Effector memory CD4-positive, alpha-beta T cell (primary cell): Measurements from ENCODE around the gene DARS1.

Source experiments
- DNase-seq, 3 donors: peaks; one replicate each; pipeline ENCODE4 v3.0.0-alpha.2; 2020
- H3K27ac ChIP-seq: 2 replicates; pipeline ENCODE4 v1.7.0; 2013; ENCODE audit warnings: mild to moderate bottlenecking, low read length, moderate library complexity; ENCODE audit not compliant: insufficient read depth, poor library complexity, severe bottlenecking
- H3K27me3 ChIP-seq: replicated peaks from 2 replicates; pipeline ENCODE4 v1.7.0; 2013; ENCODE audit warnings: mild to moderate bottlenecking, low read length; ENCODE audit not compliant: insufficient read depth, control insufficient read depth, poor library complexity, severe bottlenecking
- H3K36me3 ChIP-seq: 2 replicates; pipeline ENCODE4 v1.7.0; 2013; ENCODE audit warnings: mild to moderate bottlenecking, low read length, moderate library complexity; ENCODE audit not compliant: control insufficient read depth, insufficient read depth
- H3K4me1 ChIP-seq: 2 replicates; pipeline ENCODE4 v1.7.0; 2013; ENCODE audit warnings: low read length, mild to moderate bottlenecking; ENCODE audit not compliant: control insufficient read depth, insufficient read depth, poor library complexity, severe bottlenecking
- H3K4me3 ChIP-seq: 2 replicates; pipeline ENCODE4 v1.7.0; 2013; ENCODE audit warnings: low read length, low read depth, mild to moderate bottlenecking; ENCODE audit not compliant: insufficient read depth, poor library complexity, severe bottlenecking
- H3K9me3 ChIP-seq: 2 replicates; pipeline ENCODE4 v1.7.0; 2013; ENCODE audit warnings: mild to moderate bottlenecking, low read length, moderate library complexity; ENCODE audit not compliant: control insufficient read depth

Gene DARS1

GRCh38 chr2:135936524-135936923 is 48.9 kb downstream of the DARS1 start:
- DNase-seq: no peak
- Histone ChIP-seq H3K36me3 (peaks cover 17% of the 10 kb centered on the region), H3K4me3 (no peak overlapping the region), H3K9me3 (no peaks in the 10 kb centered on the region), H3K4me1 (no peaks in the 10 kb centered on the region), H3K27ac (no peak overlapping the region), H3K27me3 (no peaks in the 10 kb centered on the region)

DNA sequence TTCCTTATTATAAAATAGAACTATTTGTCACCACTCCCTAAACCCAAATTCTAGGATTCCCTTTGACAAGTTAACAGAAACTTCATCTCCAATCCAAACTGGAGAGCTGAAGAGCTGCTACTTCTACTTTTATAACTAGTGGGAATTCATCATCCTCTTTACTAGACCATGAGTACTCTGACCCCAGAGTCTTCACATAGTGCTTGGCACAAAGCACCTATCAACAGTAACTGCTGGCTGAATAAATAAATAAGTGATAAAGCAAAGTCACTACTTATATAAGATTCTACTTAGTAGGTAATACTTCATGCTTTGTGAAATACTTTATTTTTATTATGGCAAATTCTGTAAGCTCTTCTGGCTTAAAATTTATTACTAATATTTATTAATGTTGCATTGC is 49.5 kb downstream of the DARS1 start:
- H3K27me3 ChIP-seq: no peaks in the 10 kb centered on the region
- H3K27ac ChIP-seq: no peak overlapping the region
- H3K4me3 ChIP-seq: no peak overlapping the region
- H3K36me3 ChIP-seq: peaks cover 18% of the 10 kb centered on the region
- no peak for DNase-seq
- H3K9me3 ChIP-seq: no peaks in the 10 kb centered on the region
- H3K4me1 ChIP-seq: no peaks in the 10 kb centered on the region

DNA sequence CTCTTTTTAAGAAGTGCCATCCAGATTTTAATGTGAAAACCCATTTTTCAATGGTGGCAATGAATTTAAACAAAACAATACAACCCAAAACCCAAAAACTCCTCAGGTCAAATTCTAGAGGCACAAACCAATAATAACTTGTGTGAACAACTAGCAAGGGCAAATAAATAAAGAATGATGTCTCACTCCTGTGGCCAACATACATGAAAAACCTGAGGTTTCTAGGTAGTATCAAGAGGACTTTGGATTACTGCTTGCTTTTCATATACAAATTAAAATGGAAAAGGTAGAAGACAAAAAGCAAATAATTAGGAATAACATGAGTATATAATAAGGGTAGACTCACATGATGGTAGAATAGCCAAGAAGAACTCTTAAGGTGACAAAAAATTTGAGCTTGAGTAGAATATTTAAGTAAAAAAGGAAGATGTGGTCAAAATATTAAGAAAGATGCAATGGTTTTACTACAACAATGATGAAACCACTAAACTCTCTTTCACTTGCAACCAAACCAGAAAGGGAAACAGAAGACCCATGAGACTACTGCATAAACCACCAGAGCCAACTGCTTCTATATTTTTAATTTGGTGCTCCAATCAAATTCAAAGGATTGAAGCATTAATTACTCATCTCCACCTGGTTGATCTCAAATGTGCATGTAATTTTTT is 53.5 kb downstream of the DARS1 start:
- no peak overlapping the region for H3K4me3 ChIP-seq

GRCh38 chr2:135926605-135927004 is 58.8 kb downstream of the DARS1 start:
- Histone ChIP-seq H3K9me3 (no peaks in the 10 kb centered on the region), H3K27me3 (no peaks in the 10 kb centered on the region), H3K4me1 (no peaks in the 10 kb centered on the region), H3K27ac (no peak overlapping the region), H3K4me3 (no peak overlapping the region), H3K36me3 (peaks cover 17% of the 10 kb centered on the region)
- DNase-seq: no peak

More for the DNA sequence above, 53.5 kb downstream of the DARS1 start:
- H3K27me3 ChIP-seq: no peaks in the 10 kb centered on the region
- peaks cover 27% of the 10 kb centered on the region for H3K36me3 ChIP-seq
- H3K4me1 ChIP-seq: no peaks in the 10 kb centered on the region
- no peak overlapping the region for H3K27ac ChIP-seq
- H3K9me3 ChIP-seq: no peaks in the 10 kb centered on the region
- DNase-seq: no peak

DNA sequence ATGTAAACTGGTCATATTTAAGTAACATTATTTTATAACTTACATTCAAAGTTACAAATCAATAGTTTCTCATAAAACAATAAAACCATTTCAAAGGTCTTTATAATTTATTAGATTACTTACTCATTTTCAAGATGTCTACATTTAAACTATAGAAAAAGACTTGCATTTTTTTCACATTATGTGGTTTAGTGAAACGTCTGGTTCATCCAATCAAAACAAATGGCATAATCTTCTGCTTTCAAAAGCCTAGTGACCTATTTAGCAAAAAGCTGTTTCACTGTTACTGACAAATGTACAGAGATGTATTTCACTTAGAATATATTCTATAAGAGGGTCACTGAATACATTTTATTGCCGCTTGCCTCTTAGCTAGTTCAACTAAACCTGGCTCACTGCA is 59.9 kb downstream of the DARS1 start:
- DNase-seq: no peak
- Histone ChIP-seq H3K4me1 (no peaks in the 10 kb centered on the region), H3K9me3 (no peaks in the 10 kb centered on the region), H3K36me3 (peaks cover 16% of the 10 kb centered on the region), H3K4me3 (no peak overlapping the region), H3K27me3 (no peaks in the 10 kb centered on the region), H3K27ac (no peak overlapping the region)

DNA sequence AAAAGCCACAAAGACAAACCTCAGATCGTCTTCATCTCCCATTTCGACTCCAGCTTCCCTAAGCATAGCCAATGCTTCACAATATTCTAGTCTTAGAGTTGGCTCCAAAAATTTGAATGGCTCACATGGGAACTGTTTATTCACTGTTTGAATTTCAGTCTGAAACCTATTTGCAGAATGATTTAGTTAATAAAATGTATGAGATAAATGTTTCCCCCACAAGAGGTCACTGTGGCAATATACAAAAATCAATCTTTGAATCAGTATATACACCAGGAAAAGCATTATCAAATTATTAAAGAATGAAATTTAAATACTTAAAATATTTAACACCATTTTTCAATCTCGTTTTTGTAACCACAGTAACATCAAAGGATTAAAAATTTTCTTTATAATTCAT is 69.2 kb downstream of the DARS1 start:
- H3K27me3 ChIP-seq: no peaks in the 10 kb centered on the region
- H3K9me3 ChIP-seq: no peaks in the 10 kb centered on the region
- H3K4me3 ChIP-seq: no peak overlapping the region
- no peak for DNase-seq
- H3K4me1 ChIP-seq: no peaks in the 10 kb centered on the region
- H3K27ac ChIP-seq: no peak overlapping the region
- peaks cover 7% of the 10 kb centered on the region for H3K36me3 ChIP-seq

DNA sequence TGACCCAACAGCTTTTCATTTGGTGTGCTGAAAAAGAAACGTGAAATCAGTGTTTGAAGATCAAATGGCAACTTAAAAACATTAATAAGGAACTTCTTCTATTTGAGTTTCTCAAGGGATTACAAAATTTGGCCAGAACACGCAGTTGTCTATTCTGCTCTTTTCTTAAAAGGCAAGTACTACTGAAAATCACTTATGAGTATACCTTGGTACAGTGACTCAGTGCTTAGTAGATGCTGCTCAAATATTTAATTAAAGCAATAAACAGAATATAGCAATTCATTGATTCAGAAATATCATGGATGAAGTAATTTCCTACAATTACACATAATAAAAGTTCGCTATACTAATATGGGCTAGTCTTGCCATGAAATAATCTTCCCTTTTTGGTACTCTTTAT is 70.9 kb downstream of the DARS1 start:
- Histone ChIP-seq H3K36me3 (peaks cover 21% of the 10 kb centered on the region), H3K4me3 (no peak overlapping the region), H3K27me3 (no peaks in the 10 kb centered on the region), H3K27ac (no peak overlapping the region), H3K4me1 (no peaks in the 10 kb centered on the region), H3K9me3 (no peaks in the 10 kb centered on the region)
- DNase-seq: no peak

- no peak overlapping the region for H3K4me3 ChIP-seq
- H3K27ac ChIP-seq: no peak overlapping the region
- DNase-seq: peak in 1 of 3 donors; percentile 32
- no peaks in the 10 kb centered on the region for H3K4me1 ChIP-seq
- H3K36me3 ChIP-seq: peaks cover 24% of the 10 kb centered on the region
- no peaks in the 10 kb centered on the region for H3K27me3 ChIP-seq
- H3K9me3 ChIP-seq: no peaks in the 10 kb centered on the region
Observed at GRCh38 chr2:135913727-135914365, 71.6 kb downstream of the DARS1 start.

DNA sequence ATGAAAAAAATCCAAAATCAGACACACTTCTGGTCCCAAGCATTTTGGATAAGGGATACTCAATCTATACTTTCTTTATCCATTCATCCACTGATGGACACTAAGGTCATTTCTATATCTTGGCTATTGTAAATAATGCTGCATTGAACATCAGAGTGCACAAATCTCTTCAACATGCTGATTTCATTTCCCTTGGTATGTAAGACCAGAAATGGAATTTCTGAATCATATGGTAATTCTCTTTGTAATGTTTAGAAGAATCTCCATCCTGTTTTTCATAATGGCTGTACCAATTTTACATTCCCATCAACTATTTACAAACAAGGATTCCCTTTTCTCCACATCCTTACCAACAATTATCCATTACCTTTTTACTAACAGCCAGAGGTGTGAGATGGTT is 75.5 kb downstream of the DARS1 start:
- no peak for DNase-seq
- peaks cover 24% of the 10 kb centered on the region for H3K36me3 ChIP-seq
- no peaks in the 10 kb centered on the region for H3K4me1 ChIP-seq
- H3K27me3 ChIP-seq: no peaks in the 10 kb centered on the region
- no peak overlapping the region for H3K27ac ChIP-seq
- no peak overlapping the region for H3K4me3 ChIP-seq
- H3K9me3 ChIP-seq: no peaks in the 10 kb centered on the region

- Histone ChIP-seq H3K4me3 (no peak overlapping the region), H3K27me3 (no peaks in the 10 kb centered on the region), H3K9me3 (no peaks in the 10 kb centered on the region), H3K36me3 (peaks cover 13% of the 10 kb centered on the region), H3K4me1 (no peaks in the 10 kb centered on the region), H3K27ac (no peak overlapping the region)
- no peak for DNase-seq
Observed at GRCh38 chr2:135905679-135906078, 79.7 kb downstream of the DARS1 start.
